Thyroid gland (tissue), 4 donors: Measurements from ENCODE around the gene GLOD4. TPM values are rescaled to one million over a fixed set of nuclear protein-coding genes. Genes with fewer than 3 reads are reported as not detected.

ENCODE experiments used
- DNase-seq, 2 donors: peaks; one replicate each; pipeline ENCODE4 v3.0.0-alpha.2; 2019
- H3K27ac ChIP-seq, 3 donors: fragments of 200-600 bp; sonication (generic); 1 replicate in 2 of 3; 2 replicates in 1 of 3; pipeline ENCODE4 v1.5.1; 2016 to 2019; ENCODE audit warnings: mild to moderate bottlenecking in 1 of 3, moderate library complexity in 1 of 3
- H3K27me3 ChIP-seq: fragments of 200-600 bp; sonication (generic); one replicate; pipeline ENCODE4 v1.5.1; 2019
- H3K36me3 ChIP-seq, 2 donors: fragments of 200-600 bp; sonication (generic); one replicate each; pipeline ENCODE4 v1.5.1; 2016 to 2019
- H3K4me1 ChIP-seq, 2 donors: fragments of 200-600 bp; sonication (generic); one replicate each; pipeline ENCODE4 v1.5.1; 2017 to 2019
- H3K4me3 ChIP-seq, 3 donors: fragments of 200-600 bp; sonication (generic); replicated peaks in 1 of 3; 1 replicate in 2 of 3; 2 replicates in 1 of 3; pipeline ENCODE4 v1.5.1; 2016; ENCODE audit warnings: mild to moderate bottlenecking in 1 of 3
- H3K9me3 ChIP-seq: fragments of 200-600 bp; sonication (generic); one replicate; pipeline ENCODE4 v1.5.1; 2017
- POLR2A ChIP-seq, 2 donors: fragments of 450-650 bp; IDR thresholded peaks; one replicate each; pipeline ENCODE4 v1.6.1; 2017; ENCODE audit warnings: antibody characterized with exemption in 2 of 2, mild to moderate bottlenecking in 2 of 2, moderate library complexity in 1 of 2
- WGBS, 2 donors: methylation state at CpG; one replicate each; pipeline ENCODE4 v1.1.5; 2017; 5-methylcytosine and 5-hydroxymethylcytosine counted together
- intact Hi-C: fragments of 100-400 bp; cut with DNase I; formaldehyde crosslinking; loops from one replicate; pipeline ENCODE4 v1.15.1; 2023
- total RNA-seq, 4 donors: library from RNA; depleted of rRNA; stranded (reverse); fragments of >200 nt; gene quantifications; one replicate each; pipeline ENCODE4 v1.2.3, GENCODE V29; 2016
- TF ChIP-seq, protein P1 (sequence below), 6 experiments: fragments of 200-600 bp in 3 of 6; fragments of 450-650 bp in 3 of 6; sonication (generic) in 3 of 6; IDR thresholded peaks; one replicate each; pipeline ENCODE4 v1.5.1; 2016 to 2019; ENCODE audit warnings: antibody characterized with exemption in 6 of 6, mild to moderate bottlenecking in 2 of 6, inconsistent platforms in 1 of 6, moderate library complexity in 1 of 6

GLOD4 gene
- total RNA-seq, 4 donors from 2014 or later: 48.9 to 94.6 (median 60.5) TPM

DNA sequence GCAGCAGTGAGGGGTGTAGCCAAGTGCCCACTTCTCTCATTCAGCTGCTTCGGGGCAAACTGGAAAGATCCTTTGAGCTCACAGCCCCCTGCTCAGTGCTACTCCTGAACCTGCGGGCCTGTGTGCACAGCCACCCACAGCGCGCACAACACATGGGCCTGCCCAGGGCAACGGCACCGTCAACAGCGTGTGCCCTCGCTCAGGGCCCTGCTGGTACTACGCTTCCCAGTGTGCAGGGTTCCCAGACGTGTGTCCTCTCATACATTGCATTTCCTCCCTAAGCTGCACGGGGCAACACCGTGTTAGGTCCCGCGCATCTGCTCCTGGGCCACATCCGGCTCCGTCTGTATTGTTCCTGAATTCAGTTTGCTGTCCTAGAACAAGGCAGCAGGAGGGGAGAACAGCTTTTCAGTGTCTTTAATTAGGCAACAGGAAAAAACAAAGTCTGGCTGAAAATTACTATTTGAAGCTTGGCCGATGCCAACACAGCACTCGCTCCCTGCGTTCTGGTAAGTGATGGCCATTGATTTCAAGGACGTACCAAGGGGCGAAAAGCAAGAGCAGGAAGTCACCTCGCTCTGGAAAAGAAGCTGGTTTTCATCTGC is 15.3 kb upstream of the GLOD4 start:
- H3K27ac ChIP-seq: peak overlapping the region in 1 of 3 donors; percentile 1
- 83 to 87% methylated on average over 22 of the region's 22 CpGs for WGBS, 2 donors
- no peaks in the 10 kb centered on the region for H3K9me3 ChIP-seq
- intact Hi-C loops: loop anchor here (2.0 to 10.0 kb wide), 2 partner anchors 183 to 257 kb away; no protein-coding TSS in a partner anchor
- peaks cover 0 to 14% of the 10 kb centered on the region in 2 donors for H3K4me1 ChIP-seq
- H3K36me3 ChIP-seq: peaks cover 2 to 3% of the 10 kb centered on the region in 2 donors
- no peak overlapping the region for H3K4me3 ChIP-seq
- no peaks in the 10 kb centered on the region for H3K27me3 ChIP-seq
- no peak for TF ChIP-seq POLR2A (IDR thresholded peaks at IDR 0.05)
- TF ChIP-seq, protein P1, sequence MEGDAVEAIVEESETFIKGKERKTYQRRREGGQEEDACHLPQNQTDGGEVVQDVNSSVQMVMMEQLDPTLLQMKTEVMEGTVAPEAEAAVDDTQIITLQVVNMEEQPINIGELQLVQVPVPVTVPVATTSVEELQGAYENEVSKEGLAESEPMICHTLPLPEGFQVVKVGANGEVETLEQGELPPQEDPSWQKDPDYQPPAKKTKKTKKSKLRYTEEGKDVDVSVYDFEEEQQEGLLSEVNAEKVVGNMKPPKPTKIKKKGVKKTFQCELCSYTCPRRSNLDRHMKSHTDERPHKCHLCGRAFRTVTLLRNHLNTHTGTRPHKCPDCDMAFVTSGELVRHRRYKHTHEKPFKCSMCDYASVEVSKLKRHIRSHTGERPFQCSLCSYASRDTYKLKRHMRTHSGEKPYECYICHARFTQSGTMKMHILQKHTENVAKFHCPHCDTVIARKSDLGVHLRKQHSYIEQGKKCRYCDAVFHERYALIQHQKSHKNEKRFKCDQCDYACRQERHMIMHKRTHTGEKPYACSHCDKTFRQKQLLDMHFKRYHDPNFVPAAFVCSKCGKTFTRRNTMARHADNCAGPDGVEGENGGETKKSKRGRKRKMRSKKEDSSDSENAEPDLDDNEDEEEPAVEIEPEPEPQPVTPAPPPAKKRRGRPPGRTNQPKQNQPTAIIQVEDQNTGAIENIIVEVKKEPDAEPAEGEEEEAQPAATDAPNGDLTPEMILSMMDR (IDR thresholded peaks at IDR 0.05): no peak
- no peak for DNase-seq

DNA sequence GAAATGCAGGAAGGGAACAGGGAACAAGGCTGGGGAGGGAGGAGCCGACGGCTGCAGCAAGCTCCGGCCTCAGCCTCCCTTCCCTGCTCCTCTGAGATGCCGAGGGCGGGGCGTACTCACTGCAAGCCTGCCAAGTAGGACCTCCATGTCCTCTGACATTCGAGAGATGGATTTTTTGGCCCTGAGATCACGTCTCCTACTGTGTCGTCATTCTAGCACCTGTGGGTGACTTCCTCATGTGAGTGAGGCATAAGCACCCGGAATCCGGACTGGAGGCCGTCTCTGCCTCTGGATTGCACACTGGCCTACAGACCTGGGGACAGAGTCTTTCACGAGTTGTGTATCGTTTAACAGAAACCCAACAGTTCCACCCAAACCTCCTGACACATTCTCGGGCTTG is 14.5 kb upstream of the GLOD4 start:
- TF ChIP-seq POLR2A (IDR thresholded peaks at IDR 0.05): no peak
- TF ChIP-seq, protein P1 (IDR thresholded peaks at IDR 0.05): no peak
- no peak for DNase-seq
- Histone ChIP-seq H3K4me3 (no peak overlapping the region), H3K4me1 (peaks cover 0 to 14% of the 10 kb centered on the region in 2 donors), H3K36me3 (peaks cover 8 to 9% of the 10 kb centered on the region in 2 donors), H3K27ac (peak overlapping the region in 1 of 3 donors; percentile 1), H3K27me3 (no peaks in the 10 kb centered on the region), H3K9me3 (no peaks in the 10 kb centered on the region)
- intact Hi-C loops: loop anchor here (2.0 to 10.0 kb wide), 2 partner anchors 184 to 258 kb away; no protein-coding TSS in a partner anchor
- 88 to 93% methylated on average over 14 to 15 of the region's 15 CpGs for WGBS, 2 donors

DNA sequence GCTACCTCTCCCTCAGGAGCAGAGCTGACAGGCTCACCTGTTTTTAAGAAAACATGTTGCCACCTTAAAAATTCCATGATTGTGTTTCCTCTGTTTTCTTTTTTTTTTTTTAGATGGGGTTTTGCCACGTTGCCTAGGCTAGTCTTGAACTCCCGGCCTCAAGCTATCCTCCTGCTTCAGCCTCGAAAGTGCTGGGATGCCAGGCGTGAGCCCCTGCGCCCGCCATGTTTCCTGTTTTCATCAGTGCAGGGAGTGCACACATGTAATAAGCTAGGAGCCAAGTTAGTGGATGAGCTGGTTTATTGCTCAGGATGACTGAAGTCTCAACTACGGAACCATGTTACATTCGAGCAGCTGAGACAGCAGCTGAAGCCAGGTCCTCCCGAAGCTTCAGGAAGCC is 13.6 kb upstream of the GLOD4 start:
- Histone ChIP-seq H3K36me3 (peaks cover 8 to 10% of the 10 kb centered on the region in 2 donors), H3K4me1 (peaks cover 0 to 14% of the 10 kb centered on the region in 2 donors), H3K4me3 (no peak overlapping the region), H3K9me3 (no peaks in the 10 kb centered on the region), H3K27ac (peak overlapping the region in 1 of 3 donors; percentile 44), H3K27me3 (no peaks in the 10 kb centered on the region)
- no peak for DNase-seq
- TF ChIP-seq POLR2A (IDR thresholded peaks at IDR 0.05): no peak
- TF ChIP-seq, protein P1 (IDR thresholded peaks at IDR 0.05): no peak
- intact Hi-C loops: loop anchor here (2.0 to 10.0 kb wide), 2 partner anchors 185 to 259 kb away; no protein-coding TSS in a partner anchor
- 84 to 87% methylated on average over 9 of the region's 9 CpGs for WGBS, 2 donors

DNA sequence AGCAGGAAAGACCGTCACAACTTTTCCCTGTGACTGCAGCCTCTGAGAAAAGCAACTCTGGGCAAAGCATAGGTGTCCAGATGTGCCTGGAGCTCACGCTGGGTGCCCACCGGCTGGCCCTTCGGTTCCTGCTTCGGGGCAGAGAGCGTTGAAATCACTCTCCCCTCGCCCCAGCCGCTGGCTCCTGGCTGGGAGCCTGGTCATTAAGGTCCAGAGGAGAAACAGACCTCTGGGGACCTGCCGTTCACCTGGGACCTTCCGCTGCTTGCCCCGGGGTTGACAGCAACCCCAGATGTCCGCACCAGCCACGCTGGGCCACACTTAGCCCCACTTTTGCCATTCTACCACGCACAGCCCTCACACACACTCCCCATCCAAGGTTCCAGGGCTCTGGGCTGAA is 13.2 kb upstream of the GLOD4 start:
- no peak for DNase-seq
- H3K4me3 ChIP-seq: no peak overlapping the region
- WGBS, 2 donors: 43 to 52% methylated on average over 14 of the region's 14 CpGs
- H3K9me3 ChIP-seq: no peaks in the 10 kb centered on the region
- intact Hi-C loops: loop anchor here (10.0 kb wide), 1 partner anchor 260 kb away; no protein-coding TSS in a partner anchor
- peak overlapping the region in 1 of 3 donors; percentile 44 for H3K27ac ChIP-seq
- H3K36me3 ChIP-seq: peaks cover 8 to 10% of the 10 kb centered on the region in 2 donors
- H3K27me3 ChIP-seq: no peaks in the 10 kb centered on the region
- TF ChIP-seq, protein P1 (IDR thresholded peaks at IDR 0.05): no peak
- TF ChIP-seq POLR2A (IDR thresholded peaks at IDR 0.05): no peak
- peaks cover 0 to 14% of the 10 kb centered on the region in 2 donors for H3K4me1 ChIP-seq

DNA sequence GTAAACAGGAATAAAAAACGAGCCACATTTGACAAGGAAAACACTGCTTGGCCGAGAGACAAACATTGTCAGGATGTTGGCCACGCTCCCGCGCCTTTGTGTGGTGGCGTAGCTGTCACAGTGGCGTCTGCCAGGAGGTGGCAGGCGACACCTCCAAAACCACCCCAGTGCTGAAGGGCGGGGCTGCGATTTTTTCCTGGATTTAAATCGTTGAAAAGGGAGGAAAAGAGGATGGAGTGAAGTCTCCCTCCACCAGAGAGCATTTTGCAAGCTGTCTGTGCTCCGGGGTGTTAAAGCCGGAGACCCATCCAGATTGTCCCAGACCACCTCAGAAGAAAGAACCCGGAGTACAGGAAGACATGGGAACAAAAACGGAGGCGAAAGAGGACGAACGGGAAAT is 12.8 kb upstream of the GLOD4 start:
- 12 to 16% methylated on average over 18 of the region's 18 CpGs for WGBS, 2 donors
- Histone ChIP-seq H3K4me3 (no peak overlapping the region), H3K27me3 (no peaks in the 10 kb centered on the region), H3K36me3 (peaks cover 10% of the 10 kb centered on the region in 2 donors), H3K9me3 (no peaks in the 10 kb centered on the region), H3K4me1 (peaks cover 0 to 14% of the 10 kb centered on the region in 2 donors), H3K27ac (peak overlapping the region in 1 of 3 donors; percentile 44)
- DNase-seq: peak; percentile 82 to 89
- TF ChIP-seq, protein P1 (IDR thresholded peaks at IDR 0.05): peak; percentile 55 to 90 (median 82)
- TF ChIP-seq POLR2A (IDR thresholded peaks at IDR 0.05): no peak
- intact Hi-C loops: loop anchor here (10.0 kb wide), 1 partner anchor 260 kb away; no protein-coding TSS in a partner anchor
